Body of pancreas (tissue), 4 donors: Measurements from ENCODE around the gene LOXL3.

Source experiments
- CTCF ChIP-seq, 7 experiments: fragments of 450-650 bp in 4 of 7; fragments of 200-600 bp in 3 of 7; sonication (generic) in 3 of 7; IDR thresholded peaks; one replicate each; pipeline ENCODE4 v1.5.1; 2016 to 2019; ENCODE audit warnings: antibody characterized with exemption in 7 of 7
- POLR2A ChIP-seq, 3 donors: fragments of 450-650 bp; IDR thresholded peaks; one replicate each; pipeline ENCODE4 v1.6.1; 2016; ENCODE audit warnings: antibody characterized with exemption in 3 of 3, mild to moderate bottlenecking in 2 of 3

GRCh38 chr2:74486141-74486540, 67.6 kb downstream of the LOXL3 start:
- TF ChIP-seq CTCF (IDR thresholded peaks at IDR 0.05): no peak
- no peak for TF ChIP-seq POLR2A (IDR thresholded peaks at IDR 0.05)
